Left cardiac atrium (tissue), 4 donors: Measurements from ENCODE around the gene MAML2. TPM values are rescaled to one million over a fixed set of nuclear protein-coding genes. Genes with fewer than 3 reads are reported as not detected.

Experiments used
- ATAC-seq, 2 donors: fragments of 200-7000 bp; cut with Tn5 transposase; one replicate each; pipeline ENCODE4 v1.9.1; 2020; ENCODE audit warnings: mild to moderate bottlenecking in 2 of 2, moderate library complexity in 2 of 2
- DNase-seq: peaks from one replicate; pipeline ENCODE4 v3.0.0-alpha.2; 2020
- intact Hi-C, 2 donors: fragments of 100-400 bp; cut with DNase I; formaldehyde crosslinking; loops; one replicate each; pipeline versions ENCODE4 v1.14.1 to v1.15.1; 2022 to 2023
- microRNA-seq, 2 donors: library from miRNA; unstranded; fragments of <30 nt; microRNA quantifications; one replicate each; pipeline ENCODE4 v1.2.0, GENCODE V29; 2020
- total RNA-seq, 2 donors: library from RNA; stranded (reverse); fragmentation: NEBNext Ultra II Directional; extraction: Animal tissue kit (Norgen Biotek cat#: 25700); gene quantifications; one replicate each; pipeline ENCODE4 v1.2.1, GENCODE V29; 2021
- donor health status: DM: no; HTN: yes; CAD: no.
- donor health status: DM: no; HTN: yes; CAD: no; lungs with severe emphysema.
- donor health status: DM: yes; HTN: yes; CAD: no.
- donor health status: Dilated cardiomyopathy.

Gene MAML2
- total RNA-seq, 2 donors from 2014 or later, result 6.8 to 9.3 TPM

GRCh38 chr11:95961758-95962157 is 381.2 kb downstream of the MAML2 start:
- intact Hi-C loops, result no loop called here
- DNase-seq (no peak), ATAC-seq (no peak)

GRCh38 chr11:95950905-95951304 is 392.1 kb downstream of the MAML2 start:
- DNase-seq (no peak), ATAC-seq (no peak)
- intact Hi-C loops, result no loop called here

GRCh38 chr11:95948637-95949036 is 394.4 kb downstream of the MAML2 start:
- ATAC-seq (no peak), DNase-seq (no peak)
- intact Hi-C loops, result no loop called here

GRCh38 chr11:95944623-95945022 is 398.4 kb downstream of the MAML2 start:
- DNase-seq, result no peak
- intact Hi-C loops, result no loop called here
- ATAC-seq, result no peak

- ATAC-seq (no peak), DNase-seq (no peak)
- intact Hi-C loops, result no loop called here
Observed at GRCh38 chr11:95943546-95943945, 399.4 kb downstream of the MAML2 start.

- DNase-seq (no peak), ATAC-seq (no peak)
- intact Hi-C loops, result no loop called here
Observed at GRCh38 chr11:95939091-95939490, 403.9 kb downstream of the MAML2 start.

GRCh38 chr11:95937358-95937757 is 405.6 kb downstream of the MAML2 start:
- DNase-seq (no peak), ATAC-seq (no peak)
- intact Hi-C loops, result no loop called here

- no peak for DNase-seq
- intact Hi-C loops, result no loop called here
- ATAC-seq, result no peak
Observed at GRCh38 chr11:95933594-95933993, 409.4 kb downstream of the MAML2 start.

GRCh38 chr11:95931916-95932315 is 411.1 kb downstream of the MAML2 start:
- ATAC-seq (no peak), DNase-seq (no peak)
- intact Hi-C loops, result no loop called here

- intact Hi-C loops, result no loop called here
- ATAC-seq (no peak), DNase-seq (no peak)
Observed at GRCh38 chr11:95930948-95931347, 412.0 kb downstream of the MAML2 start.

GRCh38 chr11:95926726-95927125 is 416.3 kb downstream of the MAML2 start:
- ATAC-seq, result no peak
- DNase-seq, result no peak
- intact Hi-C loops, result no loop called here

Small RNA genes within 50 kb of the gene (microRNA-seq; reads per million reads assigned to microRNA genes)
- 0 to 0.54 reads per million in 2 donors for gene MIR1260B

Other genes with a start within 250 kb of the MAML2 start
- gene CCDC82, start 46.7 kb upstream of the MAML2 start, total RNA-seq, result 10 to 100 TPM; 17.4 to 18.0 TPM
- 1 to 10 TPM; 7.0 to 7.3 TPM for gene JRKL, start 46.8 kb upstream of the MAML2 start, total RNA-seq